ENCODE data around the gene CSF3.

CSF3 gene

DNA sequence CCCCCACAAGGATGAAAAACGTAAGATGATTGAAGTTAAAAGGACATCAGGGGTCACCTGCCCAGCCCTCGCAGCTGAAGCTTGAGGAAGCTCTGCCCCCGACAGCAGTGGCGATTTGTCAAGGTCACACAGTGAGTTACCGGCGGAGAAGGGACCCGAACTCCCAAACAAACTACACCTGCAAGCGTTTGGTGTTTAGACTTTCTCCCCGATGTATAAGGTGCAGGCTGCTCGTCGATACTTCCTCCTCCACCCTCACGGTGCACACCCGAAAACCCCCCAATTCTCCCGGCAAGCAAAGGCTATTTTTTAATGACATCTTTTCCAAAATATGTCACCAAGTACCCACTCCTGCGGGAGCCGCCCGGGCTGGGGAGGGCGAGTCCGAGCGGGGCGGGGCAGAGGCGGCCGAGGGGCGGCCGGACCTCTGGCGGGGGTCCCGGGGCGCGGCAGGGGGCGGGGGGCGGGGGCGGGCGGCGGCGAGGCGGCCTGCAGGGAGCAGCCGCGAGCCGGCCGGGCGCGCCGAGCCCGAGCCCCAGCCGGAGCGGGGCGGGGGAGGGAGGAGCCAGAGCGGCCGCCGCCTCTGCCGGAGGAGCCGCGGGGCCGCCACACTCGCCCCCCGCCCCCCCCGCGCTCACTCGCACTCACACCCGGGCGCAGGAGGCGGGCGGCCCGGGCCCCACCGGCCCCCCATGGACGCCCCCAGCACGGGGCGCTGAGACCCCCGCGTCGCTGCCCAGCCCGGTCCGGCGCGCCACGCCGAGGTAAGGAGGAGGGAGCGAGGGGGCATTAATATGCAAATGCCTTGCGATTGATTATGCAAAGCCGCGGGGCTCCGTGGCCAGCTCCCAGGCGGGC lies 47.3 kb downstream of the CSF3 start, which contains the start of gene THRA:
THRA (plus strand) TSS at position 637 of the 858 bp plus-strand sequence. CDS start 11,524 bp downstream, outside the sequence.
- peak; percentile 44 to 58 for DNase-seq (ENCODE audit: low read depth in 2 of 2)

DNA sequence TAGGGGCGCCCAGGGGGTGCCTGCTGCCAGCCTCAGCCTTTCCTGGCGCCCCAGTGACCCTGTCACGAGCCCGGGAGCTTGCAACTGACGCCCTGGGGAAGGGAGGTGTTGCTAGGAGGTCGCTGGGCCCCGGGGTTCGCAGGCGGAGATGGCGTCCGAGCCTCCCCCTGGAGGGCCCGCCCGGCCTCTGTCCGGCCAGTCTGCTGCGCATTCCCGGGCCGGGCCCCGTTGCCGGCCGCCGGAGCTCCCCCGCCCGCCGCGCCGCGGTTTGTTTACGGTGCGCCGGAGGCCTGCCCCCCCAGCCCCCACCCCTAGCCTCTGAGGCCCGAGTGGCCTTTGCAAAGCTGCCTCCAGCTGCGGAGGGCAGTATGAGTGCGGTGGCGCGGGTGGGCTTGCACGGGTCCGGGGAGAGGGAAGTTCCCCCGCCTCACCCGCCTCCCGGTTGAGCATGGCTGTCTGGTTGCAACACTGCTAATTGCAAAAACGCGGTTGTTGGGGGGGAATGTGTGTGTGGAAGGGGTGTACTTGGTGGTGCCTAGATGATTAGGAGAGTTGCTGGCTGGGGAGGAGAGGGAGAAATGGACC lies 48.0 kb downstream of the CSF3 start:
- DNase-seq (ENCODE audit: low read depth in 2 of 2) = no peak

DNA sequence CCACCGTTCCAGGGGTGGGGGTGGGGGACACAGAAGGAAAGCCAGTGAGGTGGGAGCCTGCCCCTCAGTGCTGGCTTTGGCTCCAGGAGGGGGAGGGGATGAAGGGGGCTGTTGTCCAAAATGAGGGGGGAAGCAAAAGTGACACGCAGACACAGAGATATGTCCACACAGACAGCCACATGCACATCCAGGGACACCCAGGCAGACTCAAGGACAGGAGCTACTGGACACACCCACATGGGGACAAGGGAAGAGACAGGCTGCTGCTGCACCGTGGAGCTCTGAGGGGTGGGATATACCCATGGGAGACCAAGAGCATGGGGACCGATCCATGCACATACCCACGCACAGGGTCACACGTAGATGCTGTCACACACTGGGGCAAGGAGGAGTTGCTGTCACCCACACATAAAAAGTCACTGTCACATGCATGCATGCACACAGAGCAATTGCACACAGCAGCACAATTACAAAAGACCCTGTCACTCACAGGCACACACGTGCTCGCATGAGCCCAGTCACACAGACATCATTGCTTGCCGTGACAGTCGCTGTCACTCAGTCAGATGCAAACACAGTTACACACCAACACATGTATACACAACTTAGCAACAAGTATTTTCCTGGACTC lies 48.8 kb downstream of the CSF3 start:
- no peak for DNase-seq (ENCODE audit: low read depth in 2 of 2)

DNA sequence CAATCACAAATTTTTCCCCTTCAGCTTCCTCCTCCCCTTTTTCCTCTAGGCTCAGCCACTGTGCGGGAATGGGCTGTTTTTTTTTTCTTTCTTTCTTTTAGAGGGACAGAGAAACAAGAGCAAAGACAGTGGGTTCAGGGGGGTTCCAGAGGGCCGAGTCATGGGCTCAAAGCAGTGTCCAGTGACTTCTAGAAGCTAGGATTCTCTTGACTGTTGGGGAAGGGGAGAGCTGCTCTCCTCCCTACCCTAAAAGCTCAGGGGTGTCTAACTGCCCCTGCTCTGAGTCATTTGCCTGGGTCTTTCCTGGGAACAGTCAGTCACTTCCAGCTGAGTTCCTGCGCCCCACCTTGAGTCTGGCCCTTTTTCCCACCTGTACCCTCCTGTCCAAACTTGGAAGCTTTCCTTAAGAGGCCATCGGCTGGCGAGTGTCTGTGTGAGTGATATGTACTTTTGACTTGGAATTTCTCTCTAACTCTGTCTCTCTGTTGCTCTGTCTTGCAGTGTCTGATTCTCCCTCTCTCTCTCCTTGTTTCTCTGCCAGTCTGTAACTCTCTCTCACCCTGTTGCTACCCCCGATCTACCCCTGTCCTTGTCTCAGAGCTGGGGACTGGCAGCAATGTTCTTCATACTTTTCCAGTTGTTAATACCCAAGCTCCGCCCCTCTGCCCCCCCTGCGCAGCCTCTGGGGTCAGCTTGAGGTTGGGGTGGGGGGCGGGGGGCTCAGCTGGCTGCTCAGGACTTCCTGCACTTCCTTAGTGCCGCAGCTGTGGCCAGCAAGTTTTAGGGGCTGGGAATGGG lies 49.9 kb downstream of the CSF3 start:
- no peak for DNase-seq (ENCODE audit: low read depth in 2 of 2)

DNA sequence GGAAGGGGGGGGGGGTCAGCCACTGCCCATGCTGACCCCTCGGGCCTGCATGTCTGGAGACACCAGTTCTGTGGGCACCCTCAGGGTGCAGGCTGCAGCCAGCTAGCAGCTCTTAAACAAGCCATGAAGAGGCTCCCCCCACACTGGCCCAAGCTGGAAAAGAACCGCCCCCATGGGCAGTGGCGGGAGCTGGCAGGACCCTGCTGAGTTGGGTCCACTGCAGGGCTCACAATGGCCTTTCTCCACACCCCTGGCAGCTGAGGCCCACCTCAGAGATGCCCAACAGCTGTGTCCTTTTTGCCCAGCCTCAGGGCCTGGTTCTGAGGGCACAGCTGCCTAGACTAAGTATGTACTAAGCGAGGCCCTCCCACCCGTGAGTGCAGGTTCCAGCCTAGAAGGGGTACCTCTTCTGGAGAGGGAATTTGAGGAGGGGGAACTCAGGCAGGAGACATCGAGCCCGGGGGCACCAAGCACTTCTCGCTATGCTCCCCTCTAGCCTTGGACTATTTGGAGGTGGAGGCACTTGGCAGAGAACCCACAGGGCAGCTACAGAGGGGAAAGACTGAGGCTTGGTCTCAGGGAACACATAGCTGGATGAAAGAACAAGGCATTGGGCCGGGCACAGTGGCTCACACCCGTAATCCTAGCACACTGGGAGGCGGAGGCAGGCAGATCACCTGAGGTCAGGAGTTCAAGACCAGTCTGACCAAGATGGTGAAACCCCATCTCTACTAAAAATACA lies 50.7 kb downstream of the CSF3 start:
- no peak for DNase-seq (ENCODE audit: low read depth in 2 of 2)
